ENCODE results near the gene ATRIP.

The ATRIP gene

GRCh38 chr3:48436855-48437254, 9.7 kb upstream of the ATRIP start:
- no peak for DNase-seq (ENCODE audit: extremely low read depth, low read depth)
- no peak overlapping the region for H3K4me3 ChIP-seq (replicated peaks; ENCODE audit: low read depth, low read length)
- TF ChIP-seq, protein P1, sequence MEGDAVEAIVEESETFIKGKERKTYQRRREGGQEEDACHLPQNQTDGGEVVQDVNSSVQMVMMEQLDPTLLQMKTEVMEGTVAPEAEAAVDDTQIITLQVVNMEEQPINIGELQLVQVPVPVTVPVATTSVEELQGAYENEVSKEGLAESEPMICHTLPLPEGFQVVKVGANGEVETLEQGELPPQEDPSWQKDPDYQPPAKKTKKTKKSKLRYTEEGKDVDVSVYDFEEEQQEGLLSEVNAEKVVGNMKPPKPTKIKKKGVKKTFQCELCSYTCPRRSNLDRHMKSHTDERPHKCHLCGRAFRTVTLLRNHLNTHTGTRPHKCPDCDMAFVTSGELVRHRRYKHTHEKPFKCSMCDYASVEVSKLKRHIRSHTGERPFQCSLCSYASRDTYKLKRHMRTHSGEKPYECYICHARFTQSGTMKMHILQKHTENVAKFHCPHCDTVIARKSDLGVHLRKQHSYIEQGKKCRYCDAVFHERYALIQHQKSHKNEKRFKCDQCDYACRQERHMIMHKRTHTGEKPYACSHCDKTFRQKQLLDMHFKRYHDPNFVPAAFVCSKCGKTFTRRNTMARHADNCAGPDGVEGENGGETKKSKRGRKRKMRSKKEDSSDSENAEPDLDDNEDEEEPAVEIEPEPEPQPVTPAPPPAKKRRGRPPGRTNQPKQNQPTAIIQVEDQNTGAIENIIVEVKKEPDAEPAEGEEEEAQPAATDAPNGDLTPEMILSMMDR (IDR thresholded peaks at IDR 0.05; ENCODE audit: low read depth, low read length, missing control alignments) = no peak

GRCh38 chr3:48437812-48438211, 8.7 kb upstream of the ATRIP start:
- H3K4me3 ChIP-seq (replicated peaks; ENCODE audit: low read depth, low read length) = no peak overlapping the region
- DNase-seq (ENCODE audit: extremely low read depth, low read depth) = no peak
- TF ChIP-seq, protein P1 (IDR thresholded peaks at IDR 0.05; ENCODE audit: low read depth, low read length, missing control alignments) = no peak

GRCh38 chr3:48439820-48440589, 6.5 kb upstream of the ATRIP start, which contains the start of the genes CCDC51 and TMA7:
Gene CCDC51, minus strand, starts transcription at chr3:48440119. Its CDS starts 4,991 bp downstream, at chr3:48435128.
Gene TMA7, plus strand, starts transcription at chr3:48440257. Its CDS starts 40 bp downstream, at chr3:48440297.
- TF ChIP-seq, protein P1 (IDR thresholded peaks at IDR 0.05; ENCODE audit: low read depth, low read length, missing control alignments) = no peak
- H3K4me3 ChIP-seq (replicated peaks; ENCODE audit: low read depth, low read length) = peak within 1 kb of the TSS; percentile 98
- peak; percentile 90 for DNase-seq (ENCODE audit: extremely low read depth, low read depth)

DNA sequence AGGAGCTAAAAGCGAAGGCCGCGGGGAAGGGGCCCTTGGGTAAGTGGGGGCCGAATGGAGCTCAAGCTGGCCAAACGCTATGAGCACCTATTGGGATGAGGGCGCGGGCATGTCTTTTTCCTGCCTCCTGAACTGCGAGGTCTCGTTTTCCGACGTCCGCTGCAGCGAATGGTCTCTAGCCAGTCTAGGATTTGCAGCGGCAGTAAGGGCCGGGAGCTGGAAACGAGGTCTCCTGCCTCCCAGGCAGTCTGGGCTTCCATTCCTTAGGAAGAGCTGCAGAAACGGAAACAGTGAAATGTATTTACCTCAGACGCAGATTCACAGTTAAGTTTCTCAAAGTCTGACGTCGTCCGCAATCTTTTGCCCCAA, 6.0 kb upstream of the ATRIP start:
- no peak for DNase-seq (ENCODE audit: extremely low read depth, low read depth)
- H3K4me3 ChIP-seq (replicated peaks; ENCODE audit: low read depth, low read length) = peak overlapping the region; percentile 98
- TF ChIP-seq, protein P1 (IDR thresholded peaks at IDR 0.05; ENCODE audit: low read depth, low read length, missing control alignments) = no peak

DNA sequence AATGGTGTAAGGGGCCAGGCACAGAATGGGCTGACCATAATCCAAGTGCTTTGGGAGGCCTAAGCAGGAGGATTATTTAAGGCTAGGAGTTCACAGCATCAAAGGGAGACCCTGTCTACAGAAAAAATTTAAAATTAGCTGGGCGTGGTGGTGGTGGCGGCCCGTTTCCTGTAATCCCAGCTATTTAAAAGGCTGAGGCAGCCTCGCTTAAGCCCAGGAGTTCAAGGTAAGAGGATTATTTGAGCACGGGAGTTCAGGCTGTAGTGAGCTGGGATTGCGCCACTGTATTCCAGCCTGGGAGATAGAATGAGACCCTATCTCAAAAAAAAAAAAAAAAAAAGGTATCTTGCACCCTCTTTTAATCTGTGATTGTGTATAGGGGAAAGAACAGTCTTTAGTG, 4.6 kb upstream of the ATRIP start:
- peak overlapping the region; percentile 98 for H3K4me3 ChIP-seq (replicated peaks; ENCODE audit: low read depth, low read length)
- TF ChIP-seq, protein P1 (IDR thresholded peaks at IDR 0.05; ENCODE audit: low read depth, low read length, missing control alignments) = no peak

DNA sequence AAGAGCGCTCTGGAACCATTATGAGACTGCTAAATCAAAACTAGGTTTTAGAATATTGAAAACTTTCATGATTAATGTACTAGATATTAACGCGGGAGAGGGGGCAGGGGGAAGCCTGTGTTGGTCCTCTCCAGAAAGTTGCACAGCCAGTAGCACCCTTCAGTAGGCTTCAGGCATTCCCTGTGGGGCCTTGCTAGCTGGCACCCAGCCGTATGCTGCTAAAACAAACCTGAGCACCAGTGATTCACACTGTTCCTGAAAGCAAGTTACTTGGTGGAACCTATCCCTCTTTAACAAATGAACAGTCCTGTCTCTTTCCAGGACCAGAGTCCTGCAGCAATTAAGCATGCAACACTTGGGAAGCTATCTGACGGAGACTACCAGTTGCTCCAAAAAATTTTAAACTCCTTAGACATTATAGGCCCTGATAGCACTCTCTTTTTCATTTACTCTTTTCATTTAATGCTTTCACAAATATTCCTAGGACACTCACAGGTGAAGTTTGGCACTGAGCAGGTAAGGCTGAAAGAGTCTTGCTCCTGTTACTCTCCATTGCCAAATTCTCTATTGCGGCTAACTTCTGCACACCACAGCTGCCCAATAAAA, 1.2 kb upstream of the ATRIP start:
- TF ChIP-seq, protein P1 (IDR thresholded peaks at IDR 0.05; ENCODE audit: low read depth, low read length, missing control alignments) = no peak
- H3K4me3 ChIP-seq (replicated peaks; ENCODE audit: low read depth, low read length) = peak overlapping the region; percentile 68
- DNase-seq (ENCODE audit: extremely low read depth, low read depth) = no peak

More for the DNA sequence above, 4.6 kb upstream of the ATRIP start:
- DNase-seq (ENCODE audit: extremely low read depth, low read depth) = no peak

Data from HFF-Myc (cell line).